HepG2 (cell line): ENCODE measurements around the gene PPP1R1B. TPM values are rescaled to one million over a fixed set of nuclear protein-coding genes. Genes with fewer than 3 reads are reported as not detected.

Experiments used
- ATAC-seq: fragments of 200-7000 bp; cut with Tn5 transposase; 3 replicates; pipeline ENCODE4 v1.9.1; 2020; ENCODE audit warnings: mild to moderate bottlenecking, moderate library complexity
- BruUV-seq: library from RNA; stranded (reverse); fragments of 400-500 nt; replicated peaks from 2 replicates; lab custom pipeline; 2021; lab: Mats Ljungman, UMichigan
- CTCF ChIA-PET: fragments of 300-600 bp; formaldehyde crosslinking; extraction: SDS; loops from one replicate; lab custom pipeline; 2021; ENCODE audit warnings: low total read pairs, inconsistent platforms, low intra/inter-chr PET ratio; lab: Yijun Ruan, JAX
- POLR2A ChIA-PET: fragments of 350-600 bp; sonication (Branson Sonifier 250); formaldehyde crosslinking; loops from one replicate; lab custom pipeline; 2020; ENCODE audit warnings: antibody characterized with exemption, inconsistent platforms; lab: Yijun Ruan, JAX
- DNase-seq: peaks from one replicate; pipeline ENCODE4 v3.0.0-alpha.2; 2015; ENCODE audit warnings: low spot score
- FAIRE-seq: peaks from 3 replicates; lab custom pipeline; 2011; peaks lifted over from hg19 to GRCh38; lab: Jason Lieb, UNC
- H2AFZ ChIP-seq: one replicate; pipeline ENCODE4 v1.6.1; 2011; ENCODE audit warnings: low read length, inconsistent platforms
- H3K27ac ChIP-seq: fragments of 300-600 bp; 3 replicates; pipeline ENCODE4 v1.8.0; 2011; ENCODE audit warnings: mixed run types, mild to moderate bottlenecking, mixed read lengths, low read length, inconsistent platforms; ENCODE audit not compliant: insufficient read depth; ENCODE audit errors: extremely low read length
- H3K27me3 ChIP-seq, 2 experiments: fragments of 200-600 bp in 1 of 2; 2 replicates in 1 of 2; 3 replicates in 1 of 2; pipeline versions ENCODE4 v1.6.0 to v1.8.0; 2011; ENCODE audit warnings: low read length in 2 of 2, mild to moderate bottlenecking in 2 of 2, moderate library complexity in 2 of 2, inconsistent platforms in 1 of 2; ENCODE audit not compliant: insufficient read depth in 2 of 2, control insufficient read depth in 1 of 2
- H3K36me3 ChIP-seq, 2 experiments: fragments of 200-600 bp in 1 of 2; replicated peaks in 1 of 2; 2 replicates in 1 of 2; 3 replicates in 1 of 2; pipeline versions ENCODE4 v1.5.1 to v1.8.0; 2011; ENCODE audit warnings: low read length in 2 of 2, inconsistent platforms in 1 of 2; ENCODE audit not compliant: insufficient read depth in 2 of 2, control insufficient read depth in 1 of 2
- H3K4me1 ChIP-seq: 2 replicates; pipeline ENCODE4 v1.5.1; 2012; ENCODE audit warnings: low read length, inconsistent platforms; ENCODE audit not compliant: insufficient read depth
- H3K4me2 ChIP-seq: 2 replicates; pipeline ENCODE4 v1.6.0; 2011; ENCODE audit warnings: low read depth, low read length, inconsistent platforms
- H3K4me3 ChIP-seq, 3 experiments: fragments of 200-600 bp in 1 of 3; sonication (generic), shearing (Covaris generic) in 1 of 3; replicated peaks in 1 of 3; 2 replicates each; pipeline ENCODE4 v1.5.1; 2011 to 2016; ENCODE audit warnings: low read length in 3 of 3, inconsistent platforms in 2 of 3, low read depth in 2 of 3, mild to moderate bottlenecking in 2 of 3, control low read depth in 1 of 3, mixed read lengths in 1 of 3; ENCODE audit not compliant: insufficient read depth in 1 of 3
- H3K79me2 ChIP-seq: one replicate; pipeline ENCODE4 v1.6.1; 2011; ENCODE audit warnings: low read length, inconsistent platforms; ENCODE audit not compliant: insufficient read depth
- H3K9ac ChIP-seq: 2 replicates; pipeline ENCODE4 v1.6.0; 2011; ENCODE audit warnings: mild to moderate bottlenecking, low read depth, low read length, inconsistent platforms; ENCODE audit not compliant: insufficient read depth
- H3K9me3 ChIP-seq: 2 replicates; pipeline ENCODE4 v1.5.1; 2012; ENCODE audit warnings: mild to moderate bottlenecking, low read length
- H4K20me1 ChIP-seq: 2 replicates; pipeline ENCODE4 v1.6.0; 2011; ENCODE audit warnings: inconsistent platforms, mild to moderate bottlenecking, low read length, moderate library complexity; ENCODE audit not compliant: insufficient read depth
- CHD4 ChIP-seq: fragments of 200-600 bp; sonication (generic); IDR thresholded peaks from 2 replicates; pipeline ENCODE4 v1.7.0; 2017; ENCODE audit warnings: mild to moderate bottlenecking, low read length, borderline replicate concordance
- KDM1A ChIP-seq: IDR thresholded peaks from 2 replicates; pipeline ENCODE4 v1.6.1; 2016; ENCODE audit warnings: missing compliant biosample characterization
- MAX ChIP-seq: IDR thresholded peaks from 2 replicates; pipeline ENCODE4 v1.6.1; 2012; ENCODE audit warnings: inconsistent platforms
- POLR2AphosphoS2 ChIP-seq: IDR thresholded peaks from 2 replicates; pipeline ENCODE4 v1.6.1; 2011; ENCODE audit warnings: low read depth, low read length, improper control_type of control experiment
- RCOR2 ChIP-seq: IDR thresholded peaks from 2 replicates; pipeline ENCODE4 v1.6.1; 2016; ENCODE audit warnings: missing biosample characterization, missing genetic modification reagents
- TAF1 ChIP-seq: sonication (generic); formaldehyde crosslinking; IDR thresholded peaks from 2 replicates; pipeline ENCODE4 v1.4.0; 2020; ENCODE audit warnings: missing genetic modification reagents
- TRIM22 ChIP-seq: fragments of 450-650 bp; IDR thresholded peaks from 2 replicates; pipeline ENCODE4 v1.6.1; 2017
- ZBTB20 ChIP-seq: sonication (generic); formaldehyde crosslinking; IDR thresholded peaks from 2 replicates; pipeline ENCODE4 v1.8.1; 2023; ENCODE audit warnings: missing genetic modification reagents, low read depth, mild to moderate bottlenecking, borderline replicate concordance
- ZMAT5 ChIP-seq: sonication (generic); formaldehyde crosslinking; IDR thresholded peaks from 2 replicates; pipeline ENCODE4 v1.5.0; 2020; ENCODE audit warnings: mild to moderate bottlenecking, low read depth, missing genetic modification reagents, borderline replicate concordance
- ZMYM3 ChIP-seq: sonication (generic); formaldehyde crosslinking; IDR thresholded peaks from 2 replicates; pipeline ENCODE4 v1.5.1; 2020; ENCODE audit warnings: mild to moderate bottlenecking, missing genetic modification reagents
- ZNF121 ChIP-seq: sonication (generic); formaldehyde crosslinking; IDR thresholded peaks from 2 replicates; pipeline ENCODE4 v1.5.0; 2020; ENCODE audit warnings: mild to moderate bottlenecking, missing genetic modification reagents
- ZNF558 ChIP-seq: sonication (generic); formaldehyde crosslinking; IDR thresholded peaks from 2 replicates; pipeline ENCODE4 v1.9.0; 2022; ENCODE audit warnings: mild to moderate bottlenecking, missing genetic modification reagents, borderline replicate concordance
- ZNF629 ChIP-seq: sonication (generic); formaldehyde crosslinking; conservative IDR thresholded peaks from 2 replicates; pipeline ENCODE4 v1.5.0; 2020; ENCODE audit warnings: missing genetic modification reagents
- ZNF687 ChIP-seq: sonication (generic); formaldehyde crosslinking; IDR thresholded peaks from 2 replicates; pipeline ENCODE4 v1.5.1; 2020; ENCODE audit warnings: mild to moderate bottlenecking, missing genetic modification reagents, moderate library complexity
- ZNF775 ChIP-seq: sonication (generic); formaldehyde crosslinking; IDR thresholded peaks from 2 replicates; pipeline ENCODE4 v1.4.0; 2020; ENCODE audit warnings: missing genetic modification reagents, mild to moderate bottlenecking, moderate library complexity, borderline replicate concordance
- ZSCAN25 ChIP-seq: sonication (generic); formaldehyde crosslinking; IDR thresholded peaks from 2 replicates; pipeline ENCODE4 v1.8.0; 2022; ENCODE audit warnings: mild to moderate bottlenecking, missing genetic modification reagents
- WGBS: methylation state at CpG from one replicate; pipeline ENCODE4 v1.1.6; 2017; ENCODE audit warnings: low lambda C conversion rate; 5-methylcytosine and 5-hydroxymethylcytosine counted together
- in situ Hi-C: cut with HindIII; loops from 2 replicates; pipeline ENCODE4 v1.10.0; 2017; ENCODE audit warnings: low pct_unique_long_range_greater_than_20kb; ENCODE audit not compliant: extremely low pct_ligation_motif_present
- intact Hi-C: fragments of 100-400 bp; cut with micrococcal nuclease; formaldehyde crosslinking; loops from one replicate; pipeline ENCODE4 v1.10.0; 2022; ENCODE audit not compliant: unreplicated experiment
- polyA plus RNA-seq, 8 experiments: library from polyadenylated mRNA; depleted of rRNA in 3 of 8; stranded (reverse) in 7 of 8; unstranded in 1 of 8; fragments of >200 nt; fragmentation: Illumina TruSeq in 4 of 8; extraction: Trizol in 4 of 8; gene quantifications; 2 replicates each; pipeline versions ENCODE4 v1.2.1 to v1.2.3, GENCODE V29; 2011 to 2016; ENCODE audit warnings: low read depth in 4 of 8, missing spikeins in 1 of 8, mixed read lengths in 1 of 8; ENCODE audit not compliant: insufficient read depth in 1 of 8
- total RNA-seq, 5 experiments: library from RNA; depleted of rRNA; stranded (reverse); fragments of >200 nt; fragmentation: Illumina TruSeq; extraction: Trizol; gene quantifications; 2 replicates each; pipeline ENCODE4 v1.2.3, GENCODE V29; 2016; ENCODE audit warnings: low read depth in 1 of 5

The PPP1R1B gene
- total and polyA plus RNA-seq, 2 of the 13 experiments (the other 11 are each of a cell fraction or from before 2014, with no cell fraction given): 0.08 TPM; not detected in 1

GRCh38 chr17:39675390-39676082 lies 48.8 kb downstream of the PPP1R1B start (continued):
- TF ChIP-seq ZNF687 (peak; percentile 60; the same call in 1 of the 2 replicates), ZNF558 (no peak), TAF1 (peak; percentile 8; the same call in 1 of the 2 replicates), ZNF121 (CRISPR knock-in tag) (peak; percentile 82), ZBTB20 (CRISPR knock-in tag) (0 out of 2 replicates have a peak, but pooled peaks have one; percentile 43)

GRCh38 chr17:39676198-39676819 lies 49.6 kb downstream of the PPP1R1B start:
- FAIRE-seq: no peak
- CTCF ChIA-PET: interaction anchor here (1.2 kb wide), 1 partner anchor 55 kb away, joined by 4 read pairs; no protein-coding TSS in a partner anchor
- Histone ChIP-seq H3K9me3 (no peaks in the 10 kb centered on the region), H3K4me3 (no peak overlapping the region), H4K20me1 (no peaks in the 10 kb centered on the region), H3K4me1 (peaks cover 81% of the 10 kb centered on the region), H3K27ac (peak overlapping the region; percentile 41), H3K36me3 (no peaks in the 10 kb centered on the region), H3K79me2 (no peaks in the 10 kb centered on the region), H3K27me3 (peaks cover 0 to 3% of the 10 kb centered on the region in 2 experiments; a peak in 2 of 5 replicates), H3K9ac (no peak overlapping the region; the same call in 1 of the 2 replicates), H3K4me2 (0 out of 2 replicates have a peak overlapping the region, but pooled peaks have one; percentile 6), H2AFZ (no peak overlapping the region)
- in situ Hi-C loops (no loop called here), intact Hi-C loops (no loop called here)
- 0 out of 2 replicates have a peak, but pooled peaks have one; percentile 67 for TF ChIP-seq RCOR2 (CRISPR knock-in tag)
- peak; percentile 94; the same call in 1 of the 2 replicates for TF ChIP-seq CHD4
- peak; percentile 98 for TF ChIP-seq ZNF629 (CRISPR knock-in tag)
- TF ChIP-seq ZSCAN25: 0 out of 2 replicates have a peak, but pooled peaks have one; percentile 32
- TF ChIP-seq ZNF775: no peak
- TF ChIP-seq KDM1A: peak; percentile 75; the same call in 1 of the 2 replicates
- TF ChIP-seq ZMAT5 (CRISPR knock-in tag): no peak
- peak; percentile 84 for TF ChIP-seq ZMYM3 (CRISPR knock-in tag)
- TF ChIP-seq POLR2AphosphoS2: no peak
- TF ChIP-seq MAX: peak; percentile 29; the same call in 1 of the 2 replicates
- no peak for TF ChIP-seq TRIM22
- POLR2A ChIA-PET: interaction anchor here (1.8 to 9.4 kb wide), 5 partner anchors 10 to 61 kb away, joined by 8 to 96 read pairs (median 43); partner anchors contain the start of genes ERBB2, GRB7 and PGAP3
- no peak for ATAC-seq
- DNase-seq: no peak
- no TSS peak for BruUV-seq
- 91% methylated on average over 7 of the region's 7 CpGs for WGBS
